K562 (cell line): Measurements from ENCODE around the gene EPHA2. TPM values are rescaled to one million over a fixed set of nuclear protein-coding genes. Genes with fewer than 3 reads are reported as not detected.

ENCODE experiments used
- ATAC-seq: fragments of 200-7000 bp; cut with Tn5 transposase; 3 replicates; pipeline ENCODE4 v1.9.1; 2020; ENCODE audit warnings: moderate library complexity
- BruUV-seq: library from RNA; stranded (reverse); fragments of 400-500 nt; replicated peaks from 2 replicates; lab custom pipeline; 2021; lab: Mats Ljungman, UMichigan
- CTCF ChIA-PET: fragments of 300-600 bp; formaldehyde crosslinking; extraction: SDS; loops from one replicate; lab custom pipeline; 2021; ENCODE audit warnings: low intra/inter-chr PET ratio; lab: Yijun Ruan, JAX
- POLR2A ChIA-PET: fragments of 300-600, 350-650 bp; sonication (Branson Sonifier 250); formaldehyde crosslinking; extraction: SDS; loops from one replicate; lab custom pipeline; 2021; ENCODE audit warnings: antibody characterized with exemption, inconsistent platforms; lab: Yijun Ruan, JAX
- DNase-seq, 4 experiments: peaks; one replicate each; pipeline versions ENCODE4 v3.0.0 to v3.0.0-alpha.2; 2011 to 2018; ENCODE audit warnings: low spot score in 3 of 4, mixed read lengths in 3 of 4; ENCODE audit errors: extremely low read depth in 1 of 4
- FAIRE-seq: peaks from 2 replicates; lab custom pipeline; 2011; peaks lifted over from hg19 to GRCh38; lab: Jason Lieb, UNC
- H2AFZ ChIP-seq: 2 replicates; pipeline ENCODE4 v1.6.0; 2011; ENCODE audit warnings: low read depth, low read length, control low read depth, inconsistent platforms
- H3K27ac ChIP-seq: fragments of 200-600 bp; 3 replicates; pipeline ENCODE4 v1.8.0; 2011; ENCODE audit warnings: low read depth, mild to moderate bottlenecking, control low read depth, inconsistent platforms, low read length, moderate library complexity, mixed read lengths; ENCODE audit errors: extremely low read depth
- H3K27me3 ChIP-seq, 2 experiments: fragments of 300-600 bp in 1 of 2; 2 replicates in 1 of 2; 3 replicates in 1 of 2; pipeline versions ENCODE4 v1.6.0 to v1.8.0; 2011; ENCODE audit warnings: inconsistent platforms in 2 of 2, low read length in 2 of 2, mild to moderate bottlenecking in 1 of 2, mixed read lengths in 1 of 2, moderate library complexity in 1 of 2; ENCODE audit not compliant: control insufficient read depth in 2 of 2, insufficient read depth in 2 of 2
- H3K36me3 ChIP-seq: fragments of 300-600 bp; 3 replicates; pipeline ENCODE4 v1.8.0; 2011; ENCODE audit warnings: mild to moderate bottlenecking, low read length, inconsistent platforms; ENCODE audit not compliant: control insufficient read depth, insufficient read depth
- H3K4me1 ChIP-seq, 2 experiments: fragments of 200-600 bp in 1 of 2; replicated peaks in 1 of 2; 2 replicates in 1 of 2; 3 replicates in 1 of 2; pipeline versions ENCODE4 v1.5.1 to v1.8.0; 2011; ENCODE audit warnings: inconsistent platforms in 2 of 2, low read length in 2 of 2, mild to moderate bottlenecking in 1 of 2, mixed read lengths in 1 of 2, moderate library complexity in 1 of 2; ENCODE audit not compliant: control insufficient read depth in 2 of 2, insufficient read depth in 2 of 2
- H3K4me2 ChIP-seq: 2 replicates; pipeline ENCODE4 v1.6.1; 2011; ENCODE audit warnings: low read length, control low read depth, inconsistent platforms, mixed read lengths; ENCODE audit not compliant: insufficient read depth
- H3K4me3 ChIP-seq: fragments of 200-600 bp; sonication (generic), shearing (Covaris generic); 2 replicates; pipeline ENCODE4 v1.5.1; 2016; ENCODE audit warnings: control low read depth, inconsistent platforms
- H3K79me2 ChIP-seq: fragments of 200-600 bp; 3 replicates; pipeline ENCODE4 v1.8.0; 2011; ENCODE audit warnings: low read length, inconsistent platforms; ENCODE audit not compliant: control insufficient read depth, insufficient read depth
- H3K9ac ChIP-seq, 2 experiments: 2 replicates each; pipeline versions ENCODE4 v1.6.0 to v1.6.1; 2011; ENCODE audit warnings: low read depth in 2 of 2, low read length in 2 of 2, control low read depth in 1 of 2, inconsistent platforms in 1 of 2, mild to moderate bottlenecking in 1 of 2, mixed read lengths in 1 of 2; ENCODE audit not compliant: insufficient read depth in 1 of 2
- H3K9me1 ChIP-seq: one replicate; pipeline ENCODE4 v1.6.0; 2011; ENCODE audit warnings: inconsistent platforms, mild to moderate bottlenecking, low read length, moderate library complexity; ENCODE audit not compliant: control insufficient read depth, insufficient read depth
- H3K9me3 ChIP-seq: replicated peaks from 2 replicates; pipeline ENCODE4 v1.5.1; 2011; ENCODE audit warnings: low read depth, low read length, inconsistent platforms; ENCODE audit not compliant: control insufficient read depth, insufficient read depth
- H4K20me1 ChIP-seq: replicated peaks from 2 replicates; pipeline ENCODE4 v1.6.1; 2011; ENCODE audit warnings: low read length, inconsistent platforms, mixed read lengths; ENCODE audit not compliant: control insufficient read depth, insufficient read depth
- ADNP ChIP-seq: fragments of 200-800 bp; sonication (Bioruptor generic); IDR thresholded peaks from 2 replicates; pipeline ENCODE4 v1.6.1; 2016; ENCODE audit warnings: missing genetic modification characterization, missing compliant biosample characterization
- BDP1 ChIP-seq: IDR thresholded peaks from 3 replicates; pipeline ENCODE4 v1.6.1; 2011; ENCODE audit not compliant: insufficient read length, insufficient read depth
- DNMT1 ChIP-seq: fragments of 450-650 bp; IDR thresholded peaks from 2 replicates; pipeline ENCODE4 v1.6.1; 2016; ENCODE audit warnings: antibody characterized with exemption, mild to moderate bottlenecking
- ETS2 ChIP-seq: IDR thresholded peaks from 2 replicates; pipeline ENCODE4 v1.6.1; 2016; ENCODE audit warnings: borderline replicate concordance, missing genetic modification characterization, mild to moderate bottlenecking, moderate library complexity, missing compliant biosample characterization; ENCODE audit not compliant: poor library complexity, severe bottlenecking
- ETV1 ChIP-seq: fragments of 450-650 bp; conservative IDR thresholded peaks from 2 replicates; pipeline ENCODE4 v1.6.1; 2016; ENCODE audit warnings: missing genetic modification characterization, control low read depth, low read depth, missing compliant biosample characterization
- HDAC2 ChIP-seq: fragments of 450-650 bp; IDR thresholded peaks from 2 replicates; pipeline ENCODE4 v1.6.1; 2016; ENCODE audit warnings: mild to moderate bottlenecking
- HNRNPH1 ChIP-seq: fragments of 200-400 bp; formaldehyde crosslinking; optimal IDR thresholded peaks from 2 replicates; pipeline ENCODE3; 2017; ENCODE audit warnings: low read depth, mild to moderate bottlenecking, low read length, moderate library complexity
- KHSRP ChIP-seq: fragments of 450-650 bp; IDR thresholded peaks from 2 replicates; pipeline ENCODE4 v1.6.1; 2017
- KLF1 ChIP-seq: fragments of 450-650 bp; IDR thresholded peaks from 2 replicates; pipeline ENCODE4 v1.6.1; 2016; ENCODE audit warnings: missing genetic modification characterization, missing compliant biosample characterization
- MIER1 ChIP-seq: fragments of 450-650 bp; IDR thresholded peaks from 2 replicates; pipeline ENCODE4 v1.6.1; 2016; ENCODE audit warnings: antibody characterized with exemption, mild to moderate bottlenecking, low read depth
- NFATC3 ChIP-seq: fragments of 450-650 bp; IDR thresholded peaks from 2 replicates; pipeline ENCODE4 v1.6.1; 2017; ENCODE audit warnings: mild to moderate bottlenecking
- NR4A1 ChIP-seq, 2 experiments: fragments of 250-450 bp in 1 of 2; fragments of 450-650 bp in 1 of 2; sonication (Bioruptor Pico) in 1 of 2; IDR thresholded peaks; 2 replicates each; pipeline versions ENCODE4 v1.4.0 to v1.6.1; 2016 to 2020; ENCODE audit warnings: mild to moderate bottlenecking in 2 of 2, missing compliant biosample characterization in 1 of 2, missing genetic modification characterization in 1 of 2, moderate library complexity in 1 of 2
- PHF8 ChIP-seq: fragments of 200-600 bp; sonication (generic); IDR thresholded peaks from 2 replicates; pipeline ENCODE4 v1.6.1; 2012; ENCODE audit warnings: mixed run types, mild to moderate bottlenecking, inconsistent platforms, low read length, moderate library complexity, borderline replicate concordance
- PTBP1 ChIP-seq: fragments of 200-400 bp; formaldehyde crosslinking; IDR thresholded peaks from 2 replicates; pipeline ENCODE4 v1.6.1; 2017; ENCODE audit warnings: low read depth, low read length
- RBFOX2 ChIP-seq: fragments of 200-400 bp; formaldehyde crosslinking; IDR thresholded peaks from 2 replicates; pipeline ENCODE4 v1.6.1; 2017; ENCODE audit warnings: low read depth, mild to moderate bottlenecking, low read length, moderate library complexity
- RBM25 ChIP-seq: fragments of 200-400 bp; formaldehyde crosslinking; IDR thresholded peaks from 2 replicates; pipeline ENCODE4 v1.6.1; 2018; ENCODE audit warnings: low read length, low read depth, moderate library complexity; ENCODE audit not compliant: severe bottlenecking
- RCOR1 ChIP-seq, 2 experiments: IDR thresholded peaks; 2 replicates each; pipeline ENCODE4 v1.6.1; 2012; ENCODE audit warnings: low read depth in 2 of 2, low read length in 2 of 2, borderline replicate concordance in 1 of 2, improper control_type of control experiment in 1 of 2
- SIRT6 ChIP-seq: IDR thresholded peaks from one replicate; pipeline ENCODE4 v1.6.1; 2012; ENCODE audit warnings: low read depth, mild to moderate bottlenecking, control low read depth, inconsistent platforms, low read length, moderate library complexity
- SMARCA5 ChIP-seq: fragments of 450-650 bp; IDR thresholded peaks from 2 replicates; pipeline ENCODE4 v1.6.1; 2016
- SNRNP70 ChIP-seq: fragments of 200-400 bp; formaldehyde crosslinking; optimal IDR thresholded peaks from 2 replicates; pipeline ENCODE3; 2017; ENCODE audit warnings: low read depth, low read length
- TAF1 ChIP-seq: IDR thresholded peaks from 2 replicates; pipeline ENCODE4 v1.6.1; 2011; ENCODE audit warnings: mild to moderate bottlenecking, low read length, moderate library complexity; ENCODE audit not compliant: insufficient read depth, control insufficient read depth, severe bottlenecking; ENCODE audit errors: extremely low read depth
- ZNF12 ChIP-seq: sonication (generic); formaldehyde crosslinking; IDR thresholded peaks from 2 replicates; pipeline ENCODE4 v1.4.0; 2020; ENCODE audit warnings: mild to moderate bottlenecking, missing genetic modification reagents
- ZNF217 ChIP-seq: sonication (generic); formaldehyde crosslinking; IDR thresholded peaks from 2 replicates; pipeline ENCODE4 v1.8.0; 2022; ENCODE audit warnings: mild to moderate bottlenecking, missing genetic modification reagents
- WGBS: fragments of 100-300 bp; shearing (Covaris generic); methylation state at CpG from one replicate; pipeline ENCODE4 v1.1.6; 2016; ENCODE audit warnings: low coverage, mixed read lengths; ENCODE audit not compliant: insufficient coverage; ENCODE audit errors: missing lambda C conversion rate; 5-methylcytosine and 5-hydroxymethylcytosine counted together
- in situ Hi-C: fragments of 300-500 bp; cut with MboI; formaldehyde crosslinking; loops from 4 replicates; pipeline ENCODE4 v1.15.0; 2018; ENCODE audit warnings: inconsistent platforms, mixed read lengths
- intact Hi-C: fragments of 100-400 bp; cut with micrococcal nuclease; formaldehyde crosslinking; loops from 2 replicates; pipeline ENCODE4 v1.14.2; 2022
- polyA plus RNA-seq, 8 experiments: library from polyadenylated mRNA; depleted of rRNA in 4 of 8; stranded (reverse) in 5 of 8; unstranded in 3 of 8; fragments of >200 nt; fragmentation: Nextera tagmentation in 2 of 8; fragmentation: Illumina TruSeq in 1 of 8; extraction: Ambion mirVana in 2 of 8; extraction: Trizol in 1 of 8; gene quantifications; 2 replicates each; pipeline versions ENCODE4 v1.2.1 to v1.2.3, GENCODE V29; 2011 to 2014; ENCODE audit warnings: inconsistent platforms in 1 of 8, missing spikeins in 1 of 8
- total RNA-seq, 7 experiments: library from RNA; depleted of rRNA in 6 of 7; stranded (reverse); fragments of >200 nt in 6 of 7; fragmentation: Illumina TruSeq in 2 of 7; extraction: Trizol in 2 of 7; gene quantifications; 2 replicates each; pipeline versions ENCODE4 v1.2.1 to v1.2.3, GENCODE V29; 2011 to 2021; ENCODE audit warnings: low replicate concordance in 1 of 7

EPHA2 gene
- total and polyA plus RNA-seq, 9 of the 15 experiments (the other 6 are each of a cell fraction or from before 2014, with no cell fraction given): 0.04 to 0.40 (median 0.07) TPM; not detected in 4

GRCh38 chr1:16178596-16179497 lies 23.0 kb upstream of the EPHA2 start:
- in situ Hi-C loops (no loop called here), intact Hi-C loops (loop anchor here (5.0 kb wide), 1 partner anchor 37 kb away; no protein-coding TSS in a partner anchor)
- DNase-seq: no peak
- peak; percentile 69 for FAIRE-seq
- Histone ChIP-seq H3K9ac (peak overlapping the region in 1 of 2 experiments; percentile 3; a peak in 1 of 4 replicates), H2AFZ (peak overlapping the region; percentile 25; the same call in 1 of the 2 replicates), H3K4me1 (peaks cover 12 to 39% of the 10 kb centered on the region in 2 experiments), H3K4me2 (no peak overlapping the region), H3K27ac (no peak overlapping the region), H3K9me1 (no peaks in the 10 kb centered on the region), H3K36me3 (no peaks in the 10 kb centered on the region), H3K27me3 (no peaks in the 10 kb centered on the region), H4K20me1 (no peaks in the 10 kb centered on the region), H3K9me3 (no peaks in the 10 kb centered on the region), H3K79me2 (no peaks in the 10 kb centered on the region), H3K4me3 (no peak overlapping the region)
- WGBS: 67% methylated on average over 19 of the region's 19 CpGs
- ATAC-seq: no peak
- CTCF ChIA-PET: interaction anchor here (1.0 kb wide), 1 partner anchor 16 kb away, joined by 6 read pairs; no protein-coding TSS in a partner anchor
- POLR2A ChIA-PET: interaction anchor here (1.3 kb wide), 1 partner anchor 10 kb away, joined by 3 read pairs; no protein-coding TSS in a partner anchor
- BruUV-seq: no TSS peak
- no peak for TF ChIP-seq MIER1
- TF ChIP-seq PTBP1: 0 out of 2 replicates have a peak, but pooled peaks have one; percentile 43
- TF ChIP-seq RCOR1 (IDR thresholded peaks at IDR 0.05; ENCODE audit: borderline replicate concordance in 1 of 2, low read depth in 2 of 2, low read length in 2 of 2): peak in 1 of 2 experiments; percentile 38; a peak in 1 of 4 replicates
- TF ChIP-seq ETS2 (tag): no peak
- no peak for TF ChIP-seq BDP1
- 0 out of 2 replicates have a peak, but pooled peaks have one; percentile 35 for TF ChIP-seq ADNP (tag)
- TF ChIP-seq RBM25: peak; percentile 89
- TF ChIP-seq SIRT6: no peak
- TF ChIP-seq TAF1: no peak
- 0 out of 2 replicates have a peak, but pooled peaks have one; percentile 38 for TF ChIP-seq SMARCA5
- no peak for TF ChIP-seq NR4A1 (CRISPR knock-in tag; IDR thresholded peaks at IDR 0.05)
- TF ChIP-seq NR4A1 (tag; IDR thresholded peaks at IDR 0.05): no peak
- TF ChIP-seq ZNF217 (CRISPR knock-in tag): no peak
- TF ChIP-seq KHSRP: no peak
- TF ChIP-seq HNRNPH1: no peak
- no peak for TF ChIP-seq ETV1 (tag)
- no peak for TF ChIP-seq KLF1
- no peak for TF ChIP-seq SNRNP70
- no peak for TF ChIP-seq NFATC3
- TF ChIP-seq RBFOX2: no peak
- TF ChIP-seq PHF8: no peak
- TF ChIP-seq HDAC2: peak; percentile 64; the same call in 1 of the 2 replicates
- no peak for TF ChIP-seq ZNF12 (CRISPR knock-in tag)
- TF ChIP-seq DNMT1: no peak
